Renal pelvis (tissue), 4 donors: ENCODE data around the gene SLC8A2. TPM values are rescaled to one million over a fixed set of nuclear protein-coding genes. Genes with fewer than 3 reads are reported as not detected.
"Not testable (repeated sequence)": the region's sequence is repeated elsewhere in the genome, so short reads cannot be mapped to it uniquely, and the experiment has no call there.

Experiments used
- DNase-seq: peaks from one replicate; pipeline ENCODE4 v3.0.0-alpha.2; 2013
- polyA plus RNA-seq, 3 donors: library from polyadenylated mRNA; unstranded; fragments of 120-200 nt; gene quantifications; one replicate each; pipeline ENCODE4 v1.2.1, GENCODE V29; 2013; ENCODE audit not compliant: insufficient read length in 3 of 3

SLC8A2 gene
- polyA plus RNA-seq, 3 donors, result 0.21 to 0.28 TPM; not detected in 1

GRCh38 chr19:47487551-47488515 is 16.1 kb upstream of the SLC8A2 start:
- DNase-seq, result no peak

- DNase-seq, result no peak
These were observed 15.2 kb upstream of the SLC8A2 start for GRCh38 chr19:47486900-47487299.

- DNase-seq, result not testable (repeated sequence)
These were observed 14.5 kb upstream of the SLC8A2 start for GRCh38 chr19:47486220-47486619.

GRCh38 chr19:47485210-47485609 is 13.5 kb upstream of the SLC8A2 start:
- DNase-seq, result no peak

GRCh38 chr19:47483800-47484690 is 12.4 kb upstream of the SLC8A2 start, which contains the start of gene KPTN:
Gene KPTN (minus strand): TSS chr19:47484219. CDS start chr19:47484160, 59 bp downstream.
- peak; percentile 91 for DNase-seq

- no peak for DNase-seq
These were observed 11.5 kb upstream of the SLC8A2 start for GRCh38 chr19:47483200-47483599.

- DNase-seq, result no peak
These were observed 9.9 kb upstream of the SLC8A2 start for GRCh38 chr19:47481460-47482052.

GRCh38 chr19:47480658-47481057 is 9.0 kb upstream of the SLC8A2 start:
- DNase-seq, result no peak

- DNase-seq, result no peak
These were observed 8.2 kb upstream of the SLC8A2 start for GRCh38 chr19:47479701-47480503.

- no peak for DNase-seq
These were observed 4.8 kb upstream of the SLC8A2 start for GRCh38 chr19:47476438-47476972.

- DNase-seq, result no peak
These were observed 3.8 kb upstream of the SLC8A2 start for GRCh38 chr19:47475465-47475864.

GRCh38 chr19:47473336-47473735 is 1.6 kb upstream of the SLC8A2 start:
- no peak for DNase-seq

GRCh38 chr19:47471381-47471732 is 336 bp downstream of the SLC8A2 start:
- DNase-seq, result no peak

- DNase-seq, result no peak
These were observed 1.1 kb downstream of the SLC8A2 start for GRCh38 chr19:47470447-47471195.

GRCh38 chr19:47469719-47470118 is 2.0 kb downstream of the SLC8A2 start:
- no peak for DNase-seq

- no peak for DNase-seq
These were observed 2.4 kb downstream of the SLC8A2 start for GRCh38 chr19:47469363-47469700.

GRCh38 chr19:47467914-47468313 is 3.8 kb downstream of the SLC8A2 start:
- DNase-seq, result no peak

GRCh38 chr19:47465957-47466356 is 5.7 kb downstream of the SLC8A2 start:
- DNase-seq, result no peak

GRCh38 chr19:47464675-47465419 is 6.8 kb downstream of the SLC8A2 start:
- no peak for DNase-seq

- no peak for DNase-seq
These were observed 9.8 kb downstream of the SLC8A2 start for GRCh38 chr19:47461876-47462275.
